ENCODE measurements around the gene CA11. TPM values are rescaled to one million over a fixed set of nuclear protein-coding genes. Genes with fewer than 3 reads are reported as not detected.

CA11 gene
- total and polyA plus RNA-seq, 9 of the 15 experiments (the other 6 are each of a cell fraction or from before 2014, with no cell fraction given): 2.9 to 19.9 (median 8.3) TPM

- TF ChIP-seq SIX5 (IDR thresholded peaks at IDR 0.05; ENCODE audit: borderline replicate concordance in 1 of 2, insufficient read depth in 1 of 2, low read depth in 1 of 2, low read length in 2 of 2) (no peak), ZZZ3 (IDR thresholded peaks at IDR 0.05) (no peak), ZNF561 (CRISPR knock-in tag; conservative IDR thresholded peaks at IDR 0.05) (no peak), PML (IDR thresholded peaks at IDR 0.05; ENCODE audit: low read length) (no peak), NFXL1 (CRISPR knock-in tag; IDR thresholded peaks at IDR 0.05) (no peak), ZNF165 (CRISPR knock-in tag; IDR thresholded peaks at IDR 0.05; ENCODE audit: borderline replicate concordance) (no peak), ARHGAP35 (IDR thresholded peaks at IDR 0.05; ENCODE audit: partially characterized antibody) (no peak), ZNF133 (CRISPR knock-in tag; IDR thresholded peaks at IDR 0.05) (no peak), ZKSCAN3 (CRISPR knock-in tag; IDR thresholded peaks at IDR 0.05) (no peak), ZNF263 (CRISPR knock-in tag; IDR thresholded peaks at IDR 0.05; ENCODE audit: borderline replicate concordance) (peak; percentile 89), HDAC3 (IDR thresholded peaks at IDR 0.05; ENCODE audit: borderline replicate concordance, partially characterized antibody) (no peak), NCOA4 (IDR thresholded peaks at IDR 0.05; ENCODE audit: partially characterized antibody) (no peak), ZFX (CRISPR knock-in tag; IDR thresholded peaks at IDR 0.05) (peak; percentile 35; the same call in 1 of the 2 replicates), ZNF589 (CRISPR knock-in tag; IDR thresholded peaks at IDR 0.05; ENCODE audit: low read depth) (no peak), ZNF778 (CRISPR knock-in tag; IDR thresholded peaks at IDR 0.05) (no peak), FOXJ3 (CRISPR knock-in tag; IDR thresholded peaks at IDR 0.05) (no peak), THRAP3 (IDR thresholded peaks at IDR 0.05; ENCODE audit: borderline replicate concordance) (no peak), GABPB1 (CRISPR knock-in tag; IDR thresholded peaks at IDR 0.05) (0 out of 2 replicates have a peak, but pooled peaks have one; percentile 17), TGIF2 (CRISPR knock-in tag; IDR thresholded peaks at IDR 0.05) (no peak), NCOR1 (IDR thresholded peaks at IDR 0.05) (peak; percentile 69), ZBTB49 (CRISPR knock-in tag; IDR thresholded peaks at IDR 0.05; ENCODE audit: borderline replicate concordance) (no peak), HEY1 (CRISPR knock-in tag; IDR thresholded peaks at IDR 0.05; ENCODE audit: borderline replicate concordance) (no peak), BACH1 (tag; IDR thresholded peaks at IDR 0.05) (no peak), ZNF551 (CRISPR knock-in tag; IDR thresholded peaks at IDR 0.05) (no peak)
- TF ChIP-seq, protein P1, sequence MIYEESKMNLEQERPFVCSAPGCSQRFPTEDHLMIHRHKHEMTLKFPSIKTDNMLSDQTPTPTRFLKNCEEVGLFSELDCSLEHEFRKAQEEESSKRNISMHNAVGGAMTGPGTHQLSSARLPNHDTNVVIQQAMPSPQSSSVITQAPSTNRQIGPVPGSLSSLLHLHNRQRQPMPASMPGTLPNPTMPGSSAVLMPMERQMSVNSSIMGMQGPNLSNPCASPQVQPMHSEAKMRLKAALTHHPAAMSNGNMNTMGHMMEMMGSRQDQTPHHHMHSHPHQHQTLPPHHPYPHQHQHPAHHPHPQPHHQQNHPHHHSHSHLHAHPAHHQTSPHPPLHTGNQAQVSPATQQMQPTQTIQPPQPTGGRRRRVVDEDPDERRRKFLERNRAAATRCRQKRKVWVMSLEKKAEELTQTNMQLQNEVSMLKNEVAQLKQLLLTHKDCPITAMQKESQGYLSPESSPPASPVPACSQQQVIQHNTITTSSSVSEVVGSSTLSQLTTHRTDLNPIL (CRISPR knock-in tag; IDR thresholded peaks at IDR 0.05): no peak
- TF ChIP-seq, protein P2, sequence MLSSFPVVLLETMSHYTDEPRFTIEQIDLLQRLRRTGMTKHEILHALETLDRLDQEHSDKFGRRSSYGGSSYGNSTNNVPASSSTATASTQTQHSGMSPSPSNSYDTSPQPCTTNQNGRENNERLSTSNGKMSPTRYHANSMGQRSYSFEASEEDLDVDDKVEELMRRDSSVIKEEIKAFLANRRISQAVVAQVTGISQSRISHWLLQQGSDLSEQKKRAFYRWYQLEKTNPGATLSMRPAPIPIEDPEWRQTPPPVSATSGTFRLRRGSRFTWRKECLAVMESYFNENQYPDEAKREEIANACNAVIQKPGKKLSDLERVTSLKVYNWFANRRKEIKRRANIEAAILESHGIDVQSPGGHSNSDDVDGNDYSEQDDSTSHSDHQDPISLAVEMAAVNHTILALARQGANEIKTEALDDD (IDR thresholded peaks at IDR 0.05): no peak
Observed at GRCh38 chr19:48633148-48634035, 12.6 kb downstream of the CA11 start (continued).

Data from K562 (cell line).